H1 (cell line): ENCODE results near the gene TIMM8B. TPM values are rescaled to one million over a fixed set of nuclear protein-coding genes. Genes with fewer than 3 reads are reported as not detected.

ENCODE experiments used
- CTCF ChIA-PET: fragments of 300-600 bp; sonication (Branson Sonifier 250); formaldehyde crosslinking; loops from one replicate; lab custom pipeline; 2021; ENCODE audit not compliant: partially characterized antibody; lab: Charles Lee
- POLR2A ChIA-PET: fragments of 300-600 bp; sonication (Branson Sonifier 250); formaldehyde crosslinking; loops from one replicate; lab custom pipeline; 2021; ENCODE audit warnings: inconsistent platforms; ENCODE audit not compliant: partially characterized antibody; lab: Charles Lee
- DNase-seq, 2 experiments: peaks; one replicate each; pipeline versions ENCODE4 v3.0.0 to v3.0.0-alpha.2; 2010 to 2022; ENCODE audit warnings: low spot score in 2 of 2, low read depth in 1 of 2, mixed read lengths in 1 of 2
- FAIRE-seq: peaks from 2 replicates; lab custom pipeline; 2011; peaks lifted over from hg19 to GRCh38; lab: Jason Lieb, UNC
- H2AFZ ChIP-seq: 2 replicates; pipeline ENCODE4 v1.8.1; 2012; ENCODE audit warnings: low read length, inconsistent platforms
- H2AK5ac ChIP-seq: 2 replicates; pipeline ENCODE4 v1.6.1; 2013; ENCODE audit warnings: low read depth, low read length
- H2BK120ac ChIP-seq: replicated peaks from 2 replicates; pipeline ENCODE3; 2013; ENCODE audit warnings: low read depth, low read length, inconsistent platforms
- H2BK12ac ChIP-seq: 2 replicates; pipeline ENCODE4 v1.6.1; 2013; ENCODE audit warnings: low read depth, low read length
- H2BK15ac ChIP-seq: 2 replicates; pipeline ENCODE4 v1.6.1; 2013; ENCODE audit warnings: low read length
- H2BK20ac ChIP-seq: 2 replicates; pipeline ENCODE4 v1.6.1; 2013; ENCODE audit warnings: low read length
- H2BK5ac ChIP-seq: 2 replicates; pipeline ENCODE4 v1.6.1; 2013; ENCODE audit warnings: low read depth, low read length
- H3K14ac ChIP-seq: 2 replicates; pipeline ENCODE4 v1.6.1; 2013; ENCODE audit warnings: inconsistent platforms; ENCODE audit not compliant: insufficient read length
- H3K18ac ChIP-seq: 2 replicates; pipeline ENCODE4 v1.6.1; 2013; ENCODE audit warnings: low read length; ENCODE audit errors: extremely low read depth
- H3K23ac ChIP-seq: 2 replicates; pipeline ENCODE4 v1.6.1; 2013; ENCODE audit warnings: inconsistent platforms; ENCODE audit not compliant: insufficient read length
- H3K23me2 ChIP-seq: 2 replicates; pipeline ENCODE4 v1.6.1; 2013; ENCODE audit warnings: low read depth, low read length
- H3K27ac ChIP-seq: 2 replicates; pipeline ENCODE4 v1.6.1; 2011; ENCODE audit warnings: low read depth, low read length, inconsistent platforms
- H3K27me3 ChIP-seq, 4 experiments: replicated peaks in 1 of 4; 1 replicate in 1 of 4; 2 replicates in 3 of 4; pipeline versions ENCODE4 v1.6.1 to v1.8.1; 2011 to 2013; ENCODE audit warnings: low read length in 3 of 4, mild to moderate bottlenecking in 3 of 4, inconsistent platforms in 2 of 4, mixed read lengths in 2 of 4, moderate library complexity in 1 of 4; ENCODE audit not compliant: control insufficient read depth in 3 of 4, insufficient read depth in 3 of 4; ENCODE audit errors: extremely low read depth in 1 of 4
- H3K36me3 ChIP-seq, 4 experiments: 2 replicates each; pipeline versions ENCODE4 v1.6.1 to v1.8.1; 2011 to 2013; ENCODE audit warnings: mild to moderate bottlenecking in 4 of 4, low read length in 3 of 4, moderate library complexity in 2 of 4, control low read depth in 1 of 4, inconsistent platforms in 1 of 4; ENCODE audit not compliant: insufficient read depth in 4 of 4, control insufficient read depth in 2 of 4
- H3K4ac ChIP-seq: replicated peaks from 2 replicates; pipeline ENCODE3; 2013; ENCODE audit warnings: low read length, low read depth, mixed read lengths, inconsistent platforms; ENCODE audit not compliant: insufficient read length
- H3K4me1 ChIP-seq, 4 experiments: replicated peaks in 1 of 4; 1 replicate in 1 of 4; 2 replicates in 3 of 4; pipeline versions ENCODE4 v1.6.1 to v1.8.1; 2011 to 2013; ENCODE audit warnings: low read length in 3 of 4, inconsistent platforms in 2 of 4, mixed read lengths in 1 of 4; ENCODE audit not compliant: insufficient read depth in 4 of 4, control insufficient read depth in 3 of 4
- H3K4me2 ChIP-seq, 2 experiments: 2 replicates each; pipeline versions ENCODE4 v1.6.1 to v1.8.1; 2011 to 2013; ENCODE audit warnings: low read depth in 2 of 2, low read length in 2 of 2, control low read depth in 1 of 2, inconsistent platforms in 1 of 2, mild to moderate bottlenecking in 1 of 2; ENCODE audit not compliant: insufficient read depth in 1 of 2
- H3K4me3 ChIP-seq, 4 experiments: fragments of 200-600, 300-600 bp in 1 of 4; sonication (generic), shearing (Covaris generic), sonication (Bioruptor Twin) in 1 of 4; 2 replicates each; pipeline versions ENCODE4 v1.5.1 to v1.8.1; 2011 to 2016; ENCODE audit warnings: low read length in 4 of 4, low read depth in 3 of 4, control low read depth in 2 of 4, inconsistent platforms in 2 of 4, mild to moderate bottlenecking in 2 of 4, mixed read lengths in 1 of 4, moderate library complexity in 1 of 4; ENCODE audit not compliant: insufficient read depth in 2 of 4; ENCODE audit errors: extremely low read depth in 1 of 4
- H3K56ac ChIP-seq: replicated peaks from 2 replicates; pipeline ENCODE3; 2013; ENCODE audit warnings: low read depth, mild to moderate bottlenecking, mixed read lengths, low read length, inconsistent platforms; ENCODE audit not compliant: insufficient read length
- H3K79me1 ChIP-seq: 2 replicates; pipeline ENCODE4 v1.6.1; 2013; ENCODE audit warnings: low read depth, low read length, control low read depth
- H3K79me2 ChIP-seq, 2 experiments: 2 replicates each; pipeline versions ENCODE4 v1.6.1 to v1.8.1; 2012 to 2013; ENCODE audit warnings: low read length in 2 of 2, mild to moderate bottlenecking in 2 of 2, inconsistent platforms in 1 of 2; ENCODE audit not compliant: insufficient read depth in 2 of 2, control insufficient read depth in 1 of 2
- H3K9ac ChIP-seq, 4 experiments: replicated peaks in 1 of 4; 1 replicate in 1 of 4; 2 replicates in 3 of 4; pipeline versions ENCODE4 v1.6.1 to v1.8.1; 2011 to 2013; ENCODE audit warnings: low read depth in 3 of 4, low read length in 3 of 4, control low read depth in 2 of 4, mild to moderate bottlenecking in 2 of 4, moderate library complexity in 2 of 4, inconsistent platforms in 1 of 4; ENCODE audit errors: extremely low read depth in 1 of 4
- H3K9me3 ChIP-seq, 2 experiments: 2 replicates each; pipeline versions ENCODE4 v1.6.1 to v1.8.1; 2012 to 2013; ENCODE audit warnings: mild to moderate bottlenecking in 2 of 2, moderate library complexity in 2 of 2, control low read depth in 1 of 2, inconsistent platforms in 1 of 2, low read depth in 1 of 2, low read length in 1 of 2, mixed read lengths in 1 of 2; ENCODE audit not compliant: insufficient read depth in 2 of 2
- H4K20me1 ChIP-seq, 2 experiments: replicated peaks in 1 of 2; 2 replicates each; pipeline versions ENCODE3 to v1.8.1; 2011 to 2013; ENCODE audit warnings: inconsistent platforms in 2 of 2, low read length in 2 of 2, mild to moderate bottlenecking in 1 of 2; ENCODE audit not compliant: insufficient read depth in 2 of 2, control insufficient read depth in 1 of 2
- H4K5ac ChIP-seq: 2 replicates; pipeline ENCODE4 v1.6.1; 2013; ENCODE audit warnings: low read length, low read depth, mixed read lengths, inconsistent platforms; ENCODE audit not compliant: insufficient read length
- H4K8ac ChIP-seq: 2 replicates; pipeline ENCODE4 v1.8.0; 2013; ENCODE audit warnings: mild to moderate bottlenecking, moderate library complexity, low read length, inconsistent platforms; ENCODE audit not compliant: insufficient read depth; ENCODE audit errors: extremely low read depth
- H4K91ac ChIP-seq: replicated peaks from 2 replicates; pipeline ENCODE3; 2013; ENCODE audit warnings: low read length, mixed read lengths, inconsistent platforms; ENCODE audit not compliant: insufficient read length
- EGR1 ChIP-seq: IDR thresholded peaks from 2 replicates; pipeline ENCODE4 v1.6.1; 2011; ENCODE audit warnings: low read depth, low read length, borderline replicate concordance
- EP300 ChIP-seq, 2 experiments: IDR thresholded peaks; 1 replicate in 1 of 2; 2 replicates in 1 of 2; pipeline ENCODE4 v1.6.1; 2011 to 2012; ENCODE audit warnings: low read depth in 2 of 2, low read length in 2 of 2, mild to moderate bottlenecking in 2 of 2, borderline replicate concordance in 1 of 2, inconsistent platforms in 1 of 2, moderate library complexity in 1 of 2
- KDM1A ChIP-seq: fragments of 200-600, 300-600 bp; sonication (generic); IDR thresholded peaks from 2 replicates; pipeline ENCODE4 v1.7.1; 2016; ENCODE audit warnings: mild to moderate bottlenecking, low read length, borderline replicate concordance
- RAD21 ChIP-seq, 2 experiments: IDR thresholded peaks in 1 of 2; conservative IDR thresholded peaks in 1 of 2; 2 replicates each; pipeline ENCODE4 v1.6.1; 2011; ENCODE audit warnings: low read depth in 2 of 2, low read length in 2 of 2, improper control_type of control experiment in 1 of 2, inconsistent platforms in 1 of 2, mild to moderate bottlenecking in 1 of 2, moderate library complexity in 1 of 2
- YY1 ChIP-seq: IDR thresholded peaks from 2 replicates; pipeline ENCODE4 v1.6.1; 2011; ENCODE audit warnings: low read depth, mild to moderate bottlenecking, low read length
- WGBS, 2 experiments: shearing (Covaris generic) in 1 of 2; methylation state at CpG; one replicate each; pipeline versions ENCODE4 v1.1.6 to v1.1.7; 2013 to 2015; ENCODE audit warnings: low lambda C conversion rate in 2 of 2, mixed read lengths in 2 of 2, inconsistent platforms in 1 of 2, low coverage in 1 of 2, missing lambda C conversion rate in 1 of 2; ENCODE audit not compliant: insufficient replicate concordance in 2 of 2, insufficient coverage in 1 of 2, insufficient read length in 1 of 2; ENCODE audit errors: extremely low coverage in 1 of 2, missing lambda C conversion rate in 1 of 2; 5-methylcytosine and 5-hydroxymethylcytosine counted together
- polyA plus RNA-seq, 7 experiments: library from polyadenylated mRNA; depleted of rRNA in 3 of 7; stranded (reverse) in 5 of 7; unstranded in 2 of 7; fragments of >200 nt in 5 of 7; fragments of 200-250 nt in 2 of 7; gene quantifications; 1 replicate in 5 of 7; 2 replicates in 1 of 7; 4 replicates in 1 of 7; pipeline versions ENCODE4 v1.2.1 to v1.2.3, GENCODE V29; 2011 to 2013; ENCODE audit warnings: missing spikeins in 2 of 7, mixed read lengths in 2 of 7
- total RNA-seq: library from RNA; stranded (reverse); fragmentation: NEBNext Ultra II Directional; extraction: Animal tissue kit (Norgen Biotek cat#: 25700); gene quantifications from 2 replicates; pipeline ENCODE4 v1.2.1, GENCODE V29; 2021
- TF ChIP-seq, protein P1 (sequence below): IDR thresholded peaks from 2 replicates; pipeline ENCODE4 v1.6.1; 2012; ENCODE audit warnings: low read length, inconsistent platforms

The TIMM8B gene
- total and polyA plus RNA-seq, 2 of the 8 experiments (the other 6 are each of a cell fraction or from before 2014, with no cell fraction given) = 93.7 to 143 TPM

DNA sequence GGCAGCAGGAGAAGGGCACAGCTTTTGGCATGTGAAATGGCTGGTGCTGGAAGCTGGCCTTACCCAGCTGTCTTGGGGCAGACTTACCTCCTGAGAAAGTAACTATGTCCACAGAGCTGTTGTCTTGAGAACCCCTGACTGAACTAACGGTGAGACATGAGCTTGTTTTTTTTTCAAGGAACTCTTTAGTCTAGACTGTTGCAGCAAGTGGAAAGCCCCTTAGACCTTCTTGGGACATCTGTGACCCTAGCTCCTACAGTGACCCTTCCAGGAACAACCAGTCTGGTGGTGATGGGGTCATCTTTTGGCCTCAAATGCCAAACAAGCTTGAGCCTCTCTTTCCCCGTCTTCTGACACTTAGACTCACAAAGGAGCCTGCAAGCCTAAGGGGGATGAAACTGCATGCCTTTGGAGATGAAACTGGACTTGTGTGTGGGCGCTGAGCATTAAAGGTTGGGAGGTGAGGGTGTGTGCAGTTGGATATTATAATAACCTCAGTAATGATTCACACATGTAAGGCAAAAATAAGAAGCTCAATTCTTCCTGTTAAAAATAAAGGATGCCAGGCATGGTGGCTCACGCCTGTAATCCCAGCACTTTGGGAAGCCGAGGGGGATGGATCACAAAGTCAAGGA, 35.5 kb upstream of the TIMM8B start:
- Histone ChIP-seq H4K20me1 (no peaks in the 10 kb centered on the region), H2BK5ac (no peak overlapping the region), H3K9me3 (no peaks in the 10 kb centered on the region), H3K4me3 (no peak overlapping the region), H3K27me3 (no peaks in the 10 kb centered on the region), H3K4me1 (no peaks in the 10 kb centered on the region), H4K91ac (no peak overlapping the region), H3K79me2 (no peaks in the 10 kb centered on the region), H2AK5ac (no peak overlapping the region), H2AFZ (no peak overlapping the region), H2BK120ac (no peak overlapping the region), H2BK12ac (no peak overlapping the region), H3K4me2 (no peak overlapping the region), H4K8ac (no peak overlapping the region), H2BK20ac (no peak overlapping the region), H4K5ac (no peak overlapping the region), H3K9ac (no peak overlapping the region), H3K79me1 (no peaks in the 10 kb centered on the region), H3K18ac (no peak overlapping the region), H3K36me3 (no peaks in the 10 kb centered on the region), H2BK15ac (no peak overlapping the region), H3K27ac (no peak overlapping the region), H3K56ac (no peak overlapping the region), H3K23me2 (no peaks in the 10 kb centered on the region; the same call in 1 of the 2 replicates), H3K14ac (no peak overlapping the region), H3K4ac (no peak overlapping the region), H3K23ac (no peak overlapping the region)
- no peak for FAIRE-seq
- WGBS, 2 experiments = 90% methylated on average over 5 of the region's 5 CpGs; no CpG with 5 or more reads in 1 of the 2 experiments
- no peak for TF ChIP-seq KDM1A
- TF ChIP-seq RAD21 (IDR thresholded peaks at IDR 0.05 in 1 of 2, conservative IDR thresholded peaks at IDR 0.05 in 1 of 2; ENCODE audit: low read depth in 2 of 2, low read length in 2 of 2) = no peak
- TF ChIP-seq YY1 = no peak
- no peak for TF ChIP-seq EGR1
- TF ChIP-seq, protein P1, sequence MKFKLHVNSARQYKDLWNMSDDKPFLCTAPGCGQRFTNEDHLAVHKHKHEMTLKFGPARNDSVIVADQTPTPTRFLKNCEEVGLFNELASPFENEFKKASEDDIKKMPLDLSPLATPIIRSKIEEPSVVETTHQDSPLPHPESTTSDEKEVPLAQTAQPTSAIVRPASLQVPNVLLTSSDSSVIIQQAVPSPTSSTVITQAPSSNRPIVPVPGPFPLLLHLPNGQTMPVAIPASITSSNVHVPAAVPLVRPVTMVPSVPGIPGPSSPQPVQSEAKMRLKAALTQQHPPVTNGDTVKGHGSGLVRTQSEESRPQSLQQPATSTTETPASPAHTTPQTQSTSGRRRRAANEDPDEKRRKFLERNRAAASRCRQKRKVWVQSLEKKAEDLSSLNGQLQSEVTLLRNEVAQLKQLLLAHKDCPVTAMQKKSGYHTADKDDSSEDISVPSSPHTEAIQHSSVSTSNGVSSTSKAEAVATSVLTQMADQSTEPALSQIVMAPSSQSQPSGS = no peak
- TF ChIP-seq EP300 (IDR thresholded peaks at IDR 0.05; ENCODE audit: borderline replicate concordance in 1 of 2, low read depth in 2 of 2, low read length in 2 of 2) = no peak
- CTCF ChIA-PET = interaction anchor here (0.6 to 2.1 kb wide), 12 partner anchors 8 to 397 kb away, joined by 3 to 20 read pairs (median 4); partner anchors contain the start of gene BCO2
- DNase-seq = no peak
- POLR2A ChIA-PET = interaction anchor here (1.0 kb wide), 1 partner anchor 10 kb away, joined by 3 read pairs; no protein-coding TSS in a partner anchor
